ENCODE measurements around the gene HINT2.
A peak's percentile ranks its signal among the peaks of the same experiment; 100 is the strongest.

The HINT2 gene

GRCh38 chr9:35792826-35793225 lies 22.0 kb downstream of the HINT2 start:
- no peak for DNase-seq (ENCODE audit: low read depth, low spot score)
- TF ChIP-seq CTCF (IDR thresholded peaks at IDR 0.05; ENCODE audit: low read depth, low read length) = no peak
- H3K4me3 ChIP-seq (ENCODE audit: low read depth, low read length) = no peak overlapping the region
- in situ Hi-C loops (cut with HindIII; ENCODE audit: low sequenced_read_pairs) = no loop called here

- DNase-seq (ENCODE audit: low read depth, low spot score) = no peak
- TF ChIP-seq CTCF (IDR thresholded peaks at IDR 0.05; ENCODE audit: low read depth, low read length) = no peak
- H3K4me3 ChIP-seq (ENCODE audit: low read depth, low read length) = peak overlapping the region; percentile 53
- in situ Hi-C loops (cut with HindIII; ENCODE audit: low sequenced_read_pairs) = no loop called here
Observed at GRCh38 chr9:35792024-35792813, 22.6 kb downstream of the HINT2 start.

GRCh38 chr9:35791297-35791921 lies 23.4 kb downstream of the HINT2 start, which contains the start of gene NPR2:
Gene NPR2 (plus strand): TSS chr9:35791591. CDS start chr9:35792409, 818 bp downstream.
- in situ Hi-C loops (cut with HindIII; ENCODE audit: low sequenced_read_pairs) = no loop called here
- no peak for TF ChIP-seq CTCF (IDR thresholded peaks at IDR 0.05; ENCODE audit: low read depth, low read length)
- H3K4me3 ChIP-seq (ENCODE audit: low read depth, low read length) = peak within 1 kb of the TSS; percentile 53
- DNase-seq (ENCODE audit: low read depth, low spot score) = no peak

GRCh38 chr9:35790385-35791296 lies 24.2 kb downstream of the HINT2 start:
- peak; percentile 83 for DNase-seq (ENCODE audit: low read depth, low spot score)
- peak overlapping the region; percentile 26 for H3K4me3 ChIP-seq (ENCODE audit: low read depth, low read length)
- TF ChIP-seq CTCF (IDR thresholded peaks at IDR 0.05; ENCODE audit: low read depth, low read length) = peak; percentile 79
- in situ Hi-C loops (cut with HindIII; ENCODE audit: low sequenced_read_pairs) = no loop called here

- in situ Hi-C loops (cut with HindIII; ENCODE audit: low sequenced_read_pairs) = no loop called here
- H3K4me3 ChIP-seq (ENCODE audit: low read depth, low read length) = no peak overlapping the region
- no peak for TF ChIP-seq CTCF (IDR thresholded peaks at IDR 0.05; ENCODE audit: low read depth, low read length)
- DNase-seq (ENCODE audit: low read depth, low spot score) = no peak
Observed at GRCh38 chr9:35790025-35790384, 24.8 kb downstream of the HINT2 start.

- DNase-seq (ENCODE audit: low read depth, low spot score) = no peak
- no peak overlapping the region for H3K4me3 ChIP-seq (ENCODE audit: low read depth, low read length)
- in situ Hi-C loops (cut with HindIII; ENCODE audit: low sequenced_read_pairs) = no loop called here
- no peak for TF ChIP-seq CTCF (IDR thresholded peaks at IDR 0.05; ENCODE audit: low read depth, low read length)
Observed at GRCh38 chr9:35789541-35789940, 25.3 kb downstream of the HINT2 start.

All from astrocyte of the spinal cord (primary cell).